Kasumi-1 (cell line): Measurements from ENCODE around the gene CAPN9.
"Not testable (repeated sequence)": the region's sequence is repeated elsewhere in the genome, so short reads cannot be mapped to it uniquely, and the experiment has no call there.

Experiments used
- DNase-seq, 2 experiments: peaks; one replicate each; lab custom pipeline; 2025; lab: John Stamatoyannopoulos, UW

CAPN9 gene

DNA sequence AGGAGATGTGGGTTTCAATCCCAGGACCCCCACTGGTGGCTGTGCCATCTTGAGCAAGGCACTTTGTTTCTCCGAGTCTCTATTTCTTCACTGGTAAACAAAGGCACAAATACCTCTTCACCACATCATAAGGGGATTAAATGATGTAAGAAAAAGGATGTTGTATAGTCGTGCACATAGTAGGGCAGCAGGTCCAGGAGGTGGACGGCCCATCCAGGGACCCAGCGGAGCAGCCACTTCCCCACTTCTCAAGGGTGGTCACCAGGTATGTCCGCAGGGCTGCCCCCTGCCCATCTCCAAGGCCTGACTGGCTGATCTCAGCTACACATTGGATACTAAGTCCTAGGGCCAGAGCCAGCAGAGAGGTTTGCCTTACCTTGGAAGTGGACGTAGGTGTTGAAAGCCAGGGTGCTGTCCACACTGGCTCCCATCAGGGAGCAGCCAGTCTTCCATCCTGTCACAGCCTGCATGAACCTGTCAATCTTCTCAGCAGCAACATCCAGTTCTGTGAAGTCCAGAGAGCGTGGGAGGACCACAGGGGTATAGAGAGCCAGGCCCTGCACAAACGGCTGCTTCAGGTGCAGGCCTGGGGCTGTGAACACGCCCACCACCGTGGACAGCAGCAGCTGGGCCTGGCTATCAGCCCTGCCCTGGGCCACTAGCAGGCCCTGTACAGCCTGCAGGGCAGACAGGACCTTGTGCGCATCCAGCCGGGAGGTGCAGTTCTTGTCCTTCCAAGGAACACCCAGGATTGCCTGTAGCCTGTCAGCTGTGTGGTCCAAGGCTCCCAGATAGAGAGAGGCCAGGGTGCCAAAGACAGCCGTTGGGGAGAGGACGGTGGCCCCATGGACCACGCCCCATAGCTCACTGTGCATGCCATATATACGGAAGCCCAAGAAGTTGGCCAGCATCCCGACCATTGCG, 37.3 kb upstream of the CAPN9 start:
- DNase-seq = no peak

DNA sequence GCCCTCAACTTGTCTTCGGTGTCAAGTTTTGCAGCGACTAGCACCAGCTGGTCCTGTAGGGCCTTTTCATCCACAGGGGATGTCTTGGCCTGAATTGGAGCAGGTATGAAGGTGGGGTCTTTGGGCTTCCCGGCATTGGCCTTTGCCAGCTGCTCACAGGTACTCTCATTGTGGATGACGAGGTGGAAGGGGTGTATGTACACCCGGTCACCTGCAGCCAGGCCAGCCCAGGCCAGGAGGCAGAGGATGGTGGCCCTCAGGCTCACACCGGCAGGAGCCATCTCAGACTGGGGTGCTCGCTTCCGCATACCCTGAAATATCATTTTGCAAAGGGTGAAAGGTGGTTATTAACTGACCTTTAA, 36.7 kb upstream of the CAPN9 start:
- DNase-seq = no peak

DNA sequence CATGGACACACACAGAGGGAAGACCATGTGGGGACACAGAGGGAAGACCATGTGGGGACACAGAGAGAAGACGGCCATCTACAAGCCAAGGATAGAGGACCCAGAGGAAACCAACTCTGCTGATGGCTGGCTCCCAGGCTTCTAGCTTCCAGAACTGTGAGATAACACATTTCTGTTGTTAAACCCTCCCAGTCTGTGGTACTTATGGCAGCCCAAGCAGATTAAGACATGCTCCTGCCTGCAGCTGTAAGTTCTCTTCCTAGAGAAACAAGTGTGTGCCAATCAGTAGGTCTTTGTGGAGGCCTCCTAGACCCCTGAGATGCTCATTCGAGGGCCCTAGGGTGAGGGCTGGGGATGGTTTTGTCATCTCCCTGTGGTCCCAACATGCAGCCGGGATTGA, 35.9 kb upstream of the CAPN9 start:
- DNase-seq = no peak

DNA sequence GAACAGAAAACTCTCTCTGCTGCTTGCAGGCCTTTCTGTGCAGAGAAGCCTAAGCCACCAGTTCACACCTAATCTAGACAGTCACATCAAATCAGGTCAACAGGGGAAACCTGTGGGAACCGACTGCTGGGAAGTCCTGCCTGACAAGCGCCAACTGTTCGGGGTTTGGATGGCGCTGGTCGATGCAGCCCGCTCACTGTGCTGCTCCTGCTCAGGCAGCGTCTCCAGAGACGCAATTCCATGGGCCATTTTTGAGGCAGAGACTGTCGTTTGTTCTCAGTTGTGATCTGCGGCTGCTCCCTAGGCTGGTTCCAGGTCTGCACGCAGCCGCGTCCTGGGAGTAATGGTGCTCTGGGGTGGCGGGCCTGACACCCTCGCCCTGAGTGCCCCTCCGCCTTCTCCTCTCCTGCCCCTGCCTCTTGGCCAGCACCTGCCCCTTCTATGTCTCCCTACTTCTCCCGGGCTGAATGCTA, 34.7 kb upstream of the CAPN9 start:
- no peak for DNase-seq

DNA sequence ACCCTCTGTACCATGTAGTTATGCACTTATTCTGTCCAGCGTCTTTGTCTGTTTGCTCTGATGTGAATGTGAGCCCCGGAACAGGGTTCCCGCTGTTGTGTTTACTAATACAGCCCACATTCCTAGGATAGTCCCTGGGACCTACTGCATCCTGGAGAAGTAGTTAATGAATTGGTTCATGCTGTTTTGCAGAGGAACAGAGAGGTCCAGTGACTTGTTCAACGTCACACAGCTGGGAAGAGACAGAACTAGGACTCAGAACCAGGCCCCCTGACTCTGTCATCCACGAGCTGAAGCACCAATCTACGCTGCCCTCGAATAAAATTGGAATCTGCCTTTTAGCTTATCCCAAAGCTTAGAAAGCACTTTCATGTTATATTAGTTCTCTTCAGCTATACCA, 34.0 kb upstream of the CAPN9 start:
- no peak for DNase-seq

DNA sequence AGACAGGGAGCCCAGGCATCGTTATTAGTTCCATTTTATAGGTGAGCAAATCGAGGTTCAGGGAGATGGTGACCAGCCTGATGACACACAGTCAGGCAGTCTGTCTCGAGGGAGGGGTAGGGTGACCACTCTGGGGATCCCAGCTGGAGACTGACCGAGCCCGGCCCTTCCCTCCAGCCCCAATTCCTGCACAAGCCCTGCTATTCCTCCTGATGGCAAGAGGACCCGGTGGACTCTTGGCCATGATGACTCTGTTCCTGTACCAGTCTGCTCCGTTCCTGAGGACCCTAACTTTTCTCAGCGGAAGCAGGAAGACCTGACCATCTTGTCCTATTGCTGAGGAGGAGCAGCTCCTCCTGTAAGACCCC, 33.7 kb upstream of the CAPN9 start:
- no peak for DNase-seq

DNA sequence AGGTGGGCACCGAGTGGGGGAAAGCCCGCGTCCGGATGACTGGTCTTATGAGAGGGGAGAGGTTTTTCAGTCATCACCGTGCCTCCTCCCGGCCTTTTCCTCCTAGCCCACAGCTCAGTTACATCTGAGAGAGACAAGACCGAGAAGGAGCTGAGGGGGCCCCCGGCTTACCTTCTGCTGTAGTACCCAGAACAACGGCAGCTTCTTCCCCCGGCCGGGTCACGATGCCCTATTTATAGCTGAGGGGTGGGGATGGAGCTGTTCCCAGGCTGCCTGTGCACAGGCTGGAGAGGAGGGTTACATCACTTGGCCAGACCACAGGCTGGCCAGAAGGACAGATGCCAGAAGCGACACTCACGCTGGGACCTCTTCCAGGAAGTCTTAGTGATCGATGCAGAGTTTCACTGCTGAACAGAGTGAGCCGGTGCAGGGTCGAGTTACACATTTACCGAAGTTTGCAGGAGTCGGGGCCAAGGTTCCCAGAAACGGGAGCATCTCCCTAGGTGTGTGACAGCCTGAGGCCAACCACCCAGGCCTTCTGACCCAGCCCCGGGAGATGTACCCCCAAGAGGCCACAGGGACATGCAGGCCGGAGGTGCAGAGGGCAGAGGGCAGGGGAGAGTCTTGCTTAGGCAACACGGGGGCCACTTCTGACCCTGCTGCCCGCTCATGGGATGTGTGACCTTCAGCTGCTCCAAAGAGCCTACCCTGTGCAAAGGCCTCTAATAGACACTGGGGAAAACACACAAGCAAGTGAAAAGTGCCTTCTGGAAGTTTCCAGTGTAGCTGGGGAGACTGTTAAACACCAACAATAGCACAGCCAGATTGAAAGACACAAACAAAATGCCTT, 33.0 kb upstream of the CAPN9 start, which contains the start of gene AGT:
Gene AGT, minus strand, starts transcription at position 208 of the 850 bp plus-strand sequence. CDS start 3,299 bp downstream, outside the sequence.
- peak; percentile 37 to 55 for DNase-seq

DNA sequence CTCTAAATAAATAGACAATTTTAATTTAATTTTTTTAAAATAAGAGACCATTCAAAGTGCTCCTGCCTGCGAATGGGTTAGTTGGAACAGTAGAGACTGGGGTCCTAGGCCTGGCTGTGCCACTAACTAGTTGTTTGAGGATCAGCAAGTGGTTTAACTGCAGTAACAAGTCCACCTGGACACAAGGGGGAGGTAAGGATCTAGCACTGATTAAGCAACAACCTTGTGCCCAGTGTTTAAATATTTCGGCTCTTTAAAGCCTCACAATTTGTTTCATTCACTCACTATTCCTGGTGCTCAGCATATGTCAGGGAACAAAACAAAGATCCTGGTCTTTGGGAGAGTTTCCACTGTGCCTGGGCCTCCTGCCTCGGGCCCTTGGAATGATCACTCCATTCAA, 31.7 kb upstream of the CAPN9 start:
- DNase-seq = no peak

DNA sequence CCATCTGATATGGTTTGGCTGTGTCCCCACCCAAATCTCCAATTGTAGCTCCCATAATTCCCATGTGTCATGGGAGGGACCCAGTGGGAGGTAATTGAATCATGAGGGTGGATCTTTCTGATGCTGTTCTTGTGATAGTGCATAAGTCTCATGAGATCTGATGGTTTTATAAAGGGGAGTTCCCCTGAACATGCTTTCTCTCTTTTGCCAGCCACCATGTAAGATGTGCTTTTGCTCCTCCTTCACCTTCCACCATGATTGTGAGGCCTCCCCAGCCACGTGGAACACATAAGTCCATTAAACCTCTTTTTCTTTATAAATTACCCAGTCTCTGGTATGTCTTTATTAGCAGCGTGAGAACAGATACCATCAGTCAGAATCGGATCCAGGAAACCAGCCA, 30.7 kb upstream of the CAPN9 start:
- DNase-seq = not testable (repeated sequence)

DNA sequence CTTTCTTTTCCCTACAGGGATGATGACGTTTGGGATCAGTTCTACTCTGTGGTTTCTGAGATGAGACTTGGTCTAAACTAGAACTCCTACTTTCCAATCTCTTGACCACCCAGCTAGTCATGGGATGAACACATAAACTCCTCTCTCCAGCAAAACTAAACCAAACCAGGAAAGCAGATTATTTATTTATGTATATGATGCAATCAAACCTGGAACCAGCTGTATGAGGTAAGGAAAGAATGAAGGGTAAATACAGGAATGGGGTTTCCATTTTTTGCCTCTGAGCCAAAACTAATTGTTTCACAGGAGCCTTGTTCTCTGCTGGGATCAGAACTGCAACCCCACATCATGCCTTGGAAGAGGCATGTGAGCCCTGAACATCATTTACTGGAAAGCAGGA, 29.9 kb upstream of the CAPN9 start:
- DNase-seq = no peak

DNA sequence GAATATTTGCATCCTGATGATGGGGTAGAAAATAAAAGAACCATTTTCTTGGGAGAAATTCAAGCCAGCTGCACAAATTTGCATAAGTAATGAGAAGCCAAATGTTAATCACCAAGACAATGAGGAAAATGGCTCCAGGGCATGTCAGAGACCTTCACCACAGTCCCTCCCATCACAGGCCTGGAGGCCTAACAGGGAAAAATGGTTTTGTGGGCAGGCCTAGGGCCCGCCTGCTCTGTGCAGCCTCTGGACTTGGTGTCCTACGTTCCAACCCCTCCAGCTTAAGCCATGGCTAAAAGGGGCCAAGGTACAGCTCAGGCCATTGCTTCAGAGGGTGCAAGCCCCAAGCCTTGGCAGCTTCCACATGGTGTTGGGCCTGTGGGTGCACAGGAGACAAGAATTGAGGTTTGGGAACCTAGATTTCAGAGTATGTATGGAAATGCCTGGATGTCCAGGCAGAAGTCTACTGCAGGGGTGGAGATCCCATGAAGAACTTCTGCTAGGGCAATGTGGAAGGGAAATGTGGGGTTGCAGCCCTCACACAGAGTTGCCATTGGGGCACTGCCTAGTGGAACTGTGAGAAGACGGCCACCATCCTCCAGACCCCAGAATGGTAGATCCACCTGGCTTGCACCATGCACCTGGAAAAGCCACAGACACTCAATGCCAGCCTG, 25.2 kb upstream of the CAPN9 start:
- DNase-seq = not testable (repeated sequence)

DNA sequence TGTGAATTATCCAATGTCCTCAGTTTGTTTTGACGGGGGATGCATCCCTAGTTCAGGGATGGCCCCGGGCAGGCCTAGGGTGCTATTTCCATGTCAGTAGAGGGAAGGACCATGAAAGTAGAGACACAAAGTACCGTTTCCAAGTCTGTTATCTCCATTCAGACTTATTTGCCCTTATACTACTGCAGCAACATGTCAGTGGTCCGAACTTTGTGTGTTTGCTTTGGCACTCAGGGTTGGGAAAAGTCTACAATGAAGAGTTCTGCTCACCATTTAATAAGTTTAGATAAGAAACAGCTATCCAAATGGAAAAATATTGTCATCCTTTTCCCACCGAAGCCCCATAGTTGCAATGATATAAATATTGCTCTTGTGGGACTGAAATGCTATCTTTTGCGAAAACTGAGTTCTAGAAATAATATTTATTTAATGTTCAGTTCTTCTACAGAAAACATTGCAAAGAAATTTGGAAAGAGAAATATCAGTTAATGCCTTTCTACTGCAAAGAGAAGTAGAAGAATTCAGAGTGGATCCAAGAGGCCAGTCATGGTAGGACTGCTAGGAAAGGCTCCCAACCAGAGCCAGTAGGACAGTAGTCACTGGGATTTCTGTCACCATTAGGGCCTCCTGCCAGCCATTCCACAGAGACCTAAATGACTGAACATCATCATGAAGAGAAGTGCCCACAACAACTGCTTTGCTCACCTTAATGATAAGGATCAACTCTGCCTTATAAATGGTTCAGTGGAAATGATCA, 21.8 kb upstream of the CAPN9 start:
- no peak for DNase-seq

DNA sequence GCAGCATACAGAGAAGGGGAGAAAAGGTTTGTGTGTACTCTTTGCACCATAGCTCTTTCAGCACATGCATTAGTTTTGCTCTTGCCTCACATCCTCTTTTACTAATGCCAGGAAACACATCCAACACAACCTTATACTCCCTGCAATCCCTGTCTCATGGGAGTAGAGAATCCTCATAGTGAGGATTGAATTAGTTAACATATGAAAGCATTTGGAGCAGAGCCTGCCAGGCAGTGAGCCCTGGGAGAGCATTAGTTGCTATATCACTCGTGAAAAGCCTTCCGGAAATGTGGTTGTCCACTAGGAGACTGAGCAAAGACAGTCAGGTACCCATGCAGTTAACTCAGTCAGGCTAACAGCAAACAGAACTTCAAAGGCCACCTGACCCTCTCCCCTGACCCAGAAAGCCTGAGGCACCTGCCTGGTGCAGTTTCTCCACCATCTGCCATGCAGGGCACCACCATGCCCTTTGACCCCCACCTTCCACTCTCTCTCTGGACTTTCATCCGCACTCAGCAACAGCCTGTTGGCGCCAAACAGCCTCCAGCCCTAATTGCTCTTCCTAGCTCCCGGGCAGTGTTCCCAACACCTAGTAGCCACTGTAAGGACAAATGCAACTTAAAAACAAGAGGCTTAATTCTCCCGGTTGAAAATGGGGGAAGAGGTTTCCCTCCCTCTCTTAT, 18.3 kb upstream of the CAPN9 start:
- DNase-seq = no peak

DNA sequence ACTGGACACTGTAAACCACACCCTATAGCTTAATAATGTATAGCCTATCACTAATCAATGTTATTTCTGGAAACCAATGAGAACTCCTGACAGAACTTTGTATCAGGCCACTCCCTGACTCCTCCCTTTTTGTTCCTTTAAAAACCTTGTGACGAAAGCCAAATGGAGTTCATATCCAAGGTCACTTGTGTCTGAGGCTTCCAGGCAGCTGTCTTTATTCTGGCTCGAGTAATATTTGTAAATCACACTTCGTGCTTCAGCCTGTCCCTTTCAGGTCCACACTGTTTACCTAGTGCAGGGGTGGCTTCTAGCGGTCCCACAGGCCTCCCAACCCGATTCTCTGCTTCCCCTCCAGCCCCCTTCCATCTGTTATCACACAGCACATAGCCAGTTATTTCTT, 16.2 kb upstream of the CAPN9 start:
- no peak for DNase-seq

DNA sequence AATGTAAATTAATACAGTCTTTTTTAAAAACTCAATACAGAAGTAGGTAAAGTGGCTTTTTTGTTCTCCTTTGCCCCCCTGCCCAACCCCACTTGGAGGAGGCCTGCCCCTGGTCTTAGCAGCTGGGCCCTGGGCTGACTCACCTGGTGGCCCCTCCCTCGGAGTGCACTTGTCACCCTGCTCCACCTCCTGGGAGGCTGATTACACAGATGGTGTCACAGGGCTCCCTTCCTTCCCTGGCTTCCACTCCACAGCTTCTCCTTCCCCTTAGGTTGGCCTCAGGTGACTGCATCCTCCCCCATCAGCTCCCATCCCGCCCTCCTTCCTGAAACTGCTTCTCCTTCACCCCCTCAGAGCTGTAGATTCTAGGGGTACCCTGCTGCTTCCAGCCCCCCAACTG, 11.7 kb upstream of the CAPN9 start:
- DNase-seq = no peak

DNA sequence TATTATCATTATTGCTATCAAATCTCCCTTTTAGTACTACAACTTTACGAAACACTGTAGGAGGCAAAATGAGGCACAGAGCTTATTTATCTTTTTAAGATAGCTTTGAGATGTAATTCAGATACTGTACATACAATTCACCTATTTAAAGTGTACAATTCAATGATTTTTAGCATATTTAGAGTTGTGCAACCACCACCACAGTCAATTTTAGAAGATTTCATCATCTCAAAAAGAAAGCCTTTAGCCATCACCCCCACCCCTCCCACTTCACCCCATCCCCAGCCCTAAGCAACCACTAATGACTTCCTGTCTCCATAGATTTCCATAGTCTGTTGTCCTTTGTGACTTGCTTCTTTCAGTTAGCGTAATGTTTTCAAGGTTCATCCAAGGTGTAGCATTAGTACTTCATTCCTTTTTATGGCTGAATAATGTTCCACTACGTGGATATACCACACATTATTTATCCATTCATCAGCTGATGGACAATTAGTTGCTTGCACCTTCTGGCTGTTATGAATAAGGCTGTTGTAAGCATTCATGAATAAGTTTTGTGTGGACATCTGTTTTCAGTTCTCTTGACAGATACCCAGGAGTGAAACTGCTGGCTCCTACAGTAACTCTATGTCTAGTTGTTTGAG, 9.4 kb upstream of the CAPN9 start:
- no peak for DNase-seq

DNA sequence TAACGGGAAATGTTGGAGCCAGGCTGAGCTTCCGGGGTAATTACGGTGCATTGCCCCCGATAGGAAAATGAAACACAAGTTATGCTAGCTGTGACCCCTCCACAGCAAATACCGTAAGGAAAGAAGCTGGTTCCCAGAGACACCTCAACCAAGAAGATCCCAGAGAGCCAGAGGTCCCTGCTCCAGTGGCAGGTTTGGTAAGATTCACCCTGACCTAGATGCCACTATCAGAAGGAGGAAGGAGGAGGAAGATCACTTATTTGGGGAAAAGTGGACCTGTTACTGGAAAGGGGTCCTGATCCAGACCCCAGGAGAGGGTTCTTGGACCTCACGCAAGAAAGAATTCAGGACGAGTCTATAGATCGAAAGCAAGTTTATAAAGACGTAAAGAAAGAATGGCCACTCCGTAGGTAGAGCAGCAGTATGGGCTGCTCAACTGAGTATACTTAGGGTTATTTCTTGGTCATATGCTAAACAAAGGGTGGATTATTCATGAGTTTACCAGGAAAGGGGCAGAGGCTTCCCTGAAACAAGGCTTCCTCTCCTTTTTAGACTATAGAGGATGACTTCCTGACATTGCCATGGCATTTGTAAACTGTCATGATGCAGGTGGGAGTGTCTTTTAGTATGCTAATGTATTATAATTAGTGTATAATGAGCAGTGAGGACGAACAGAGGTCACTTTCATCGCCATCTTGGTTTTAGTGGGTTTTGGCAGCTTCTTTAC, 7.5 kb upstream of the CAPN9 start:
- no peak for DNase-seq

DNA sequence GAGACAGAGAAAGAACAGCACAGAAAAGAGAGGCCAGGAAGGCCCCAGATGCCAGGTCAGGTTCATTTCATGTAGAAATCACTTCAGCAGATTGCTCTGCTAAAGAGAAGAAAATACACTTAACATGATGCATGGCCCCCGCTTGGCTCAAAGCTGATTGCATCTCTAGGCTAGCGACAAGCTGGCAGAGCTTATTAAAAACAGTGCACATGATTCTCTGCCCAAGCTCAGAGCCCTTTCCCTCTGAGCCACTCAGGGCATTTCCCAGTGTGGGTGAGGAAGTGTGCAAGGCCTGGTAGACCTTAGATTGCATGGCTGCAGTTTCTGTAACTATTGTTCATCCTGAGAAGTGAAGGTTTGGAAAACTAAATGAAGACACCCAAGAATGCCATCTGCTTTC, 3.3 kb upstream of the CAPN9 start:
- DNase-seq = no peak

DNA sequence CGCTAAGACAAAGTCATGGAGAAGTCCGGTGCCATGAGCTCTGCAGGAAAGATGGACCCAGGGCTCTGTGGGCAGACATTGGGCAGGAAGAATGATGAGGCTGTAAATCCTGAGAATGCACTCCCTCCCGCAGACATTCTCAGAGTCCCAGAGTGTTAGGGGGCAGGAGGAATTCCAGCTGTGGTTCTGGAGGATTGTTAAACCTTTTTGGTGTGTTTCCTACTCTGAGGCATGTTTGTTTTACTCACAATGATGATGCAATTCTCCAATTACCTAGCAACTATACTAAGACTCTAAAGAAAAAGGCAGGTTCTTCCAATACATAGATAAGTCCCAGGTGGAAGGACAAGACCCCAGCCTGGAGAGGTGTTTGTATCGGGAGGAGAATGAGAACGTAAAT, 2.8 kb upstream of the CAPN9 start:
- DNase-seq = no peak

DNA sequence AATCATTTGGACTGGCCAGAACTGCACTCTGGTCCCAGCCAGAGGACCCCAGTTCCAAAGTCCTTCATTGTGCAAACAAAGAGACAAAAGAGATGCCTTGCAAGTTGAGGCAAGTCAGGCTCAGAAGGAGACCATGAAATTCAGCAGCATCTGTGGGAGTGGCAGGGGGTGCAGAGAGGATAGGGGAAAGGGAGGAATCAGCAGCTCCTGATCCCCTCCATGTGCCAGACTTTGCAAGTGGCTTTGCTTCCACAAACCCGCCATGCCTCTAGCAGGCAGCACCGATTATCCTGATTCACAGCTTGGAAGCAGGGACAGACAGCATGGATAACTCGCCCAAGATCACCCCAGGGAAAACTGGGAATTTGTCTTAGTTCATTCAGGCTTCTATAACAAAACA, 2.1 kb upstream of the CAPN9 start:
- DNase-seq = no peak
